A204.1 (cell line): ENCODE measurements around the gene NREP.

ENCODE experiments used
- FAIRE-seq: peaks from 2 replicates; lab custom pipeline; 2012; peaks lifted over from hg19 to GRCh38; lab: Jason Lieb, UNC

NREP gene

DNA sequence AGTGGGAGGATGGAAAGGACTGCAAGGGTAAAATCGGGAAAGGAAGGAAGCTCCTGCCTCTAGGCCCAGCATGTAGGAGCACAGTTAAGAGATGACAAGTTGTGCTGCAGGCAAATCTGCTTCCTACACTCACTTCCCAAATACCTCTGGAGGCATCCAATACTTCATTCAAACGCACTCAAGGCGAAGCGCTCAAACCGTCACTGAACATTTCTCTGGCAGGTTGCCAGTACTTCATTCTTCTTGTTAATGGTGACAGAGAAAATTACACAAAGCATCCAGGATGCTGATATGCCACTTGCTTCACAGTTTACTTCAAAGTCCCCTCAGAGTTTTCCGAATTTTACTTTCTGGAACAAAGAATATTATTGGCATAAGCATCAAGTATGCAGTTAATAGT, 59.8 kb downstream of the NREP start:
- no peak for FAIRE-seq

DNA sequence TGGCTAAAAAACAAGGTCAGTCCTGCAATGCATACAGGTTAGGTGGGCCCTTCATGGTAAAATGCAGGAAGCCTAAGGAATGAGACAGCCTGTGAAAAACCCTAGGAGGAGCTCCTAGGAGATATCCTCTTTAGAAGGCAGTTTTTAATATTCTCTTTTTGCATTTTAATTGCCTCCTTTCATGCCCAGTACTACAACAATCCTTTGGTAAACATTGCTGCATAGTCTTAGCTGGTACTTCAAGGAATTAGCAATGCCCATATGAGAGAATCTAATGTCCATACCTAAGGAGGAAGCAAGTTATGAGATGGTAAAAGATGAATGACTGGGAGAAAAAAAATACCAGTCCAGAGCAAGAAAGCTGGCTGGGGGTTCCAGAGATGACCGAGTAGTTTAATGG, 61.0 kb downstream of the NREP start:
- no peak for FAIRE-seq

DNA sequence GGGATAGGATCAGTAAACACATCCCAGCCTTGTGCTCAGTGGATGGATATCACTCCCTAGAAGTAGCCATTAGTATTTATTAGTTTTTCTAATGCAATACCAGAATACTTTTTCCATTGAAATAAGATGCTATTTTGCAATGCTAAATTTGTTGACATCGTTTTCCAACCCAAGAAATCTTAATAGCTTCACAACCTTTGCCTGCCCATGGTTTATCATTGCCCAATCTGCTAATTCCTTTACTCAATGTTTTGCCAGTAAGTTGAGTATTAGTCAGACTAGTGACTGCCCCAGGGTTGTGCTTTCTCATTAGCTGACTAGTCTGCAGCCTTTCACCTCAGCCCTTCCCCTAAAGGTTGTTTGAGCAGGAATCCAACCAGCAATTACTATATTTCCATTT, 62.9 kb downstream of the NREP start:
- no peak for FAIRE-seq

DNA sequence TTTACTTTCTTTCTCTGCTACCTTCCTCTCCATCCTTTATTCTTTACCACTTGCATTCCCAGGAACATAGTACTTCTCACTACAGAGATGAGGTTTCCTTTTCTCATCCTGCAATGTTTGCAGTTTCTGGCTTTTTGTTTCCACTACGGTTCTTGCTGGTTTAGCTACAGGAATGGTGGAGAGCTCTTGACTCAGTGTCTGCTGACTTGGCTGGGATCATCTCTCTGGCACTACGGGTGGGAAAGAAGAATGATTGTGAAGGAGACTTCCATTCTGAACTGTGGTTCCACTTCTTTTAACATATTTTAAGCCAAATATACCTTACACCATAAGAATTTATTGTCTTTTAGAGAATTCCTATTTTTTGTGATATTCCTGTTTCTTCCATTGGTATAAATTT, 65.1 kb downstream of the NREP start:
- no peak for FAIRE-seq

DNA sequence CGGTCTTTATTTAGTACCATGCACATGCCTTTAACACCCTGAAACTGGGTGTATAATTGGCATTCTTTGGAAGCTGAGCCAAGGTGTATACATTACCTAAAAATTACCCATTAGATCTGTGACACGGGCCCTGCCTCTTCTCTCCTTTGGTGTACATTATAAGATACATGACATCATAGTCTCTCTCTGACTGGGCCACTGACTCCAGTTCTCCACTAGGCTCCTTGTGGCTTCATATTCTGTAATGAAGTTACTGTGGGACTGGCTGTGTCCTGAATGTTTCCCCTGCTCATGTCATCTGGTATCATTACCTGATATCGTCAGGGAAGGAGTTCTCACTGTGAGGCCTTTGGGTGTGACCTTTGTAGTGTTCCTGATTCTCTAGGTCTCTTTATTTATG, 65.5 kb downstream of the NREP start:
- FAIRE-seq, result no peak

DNA sequence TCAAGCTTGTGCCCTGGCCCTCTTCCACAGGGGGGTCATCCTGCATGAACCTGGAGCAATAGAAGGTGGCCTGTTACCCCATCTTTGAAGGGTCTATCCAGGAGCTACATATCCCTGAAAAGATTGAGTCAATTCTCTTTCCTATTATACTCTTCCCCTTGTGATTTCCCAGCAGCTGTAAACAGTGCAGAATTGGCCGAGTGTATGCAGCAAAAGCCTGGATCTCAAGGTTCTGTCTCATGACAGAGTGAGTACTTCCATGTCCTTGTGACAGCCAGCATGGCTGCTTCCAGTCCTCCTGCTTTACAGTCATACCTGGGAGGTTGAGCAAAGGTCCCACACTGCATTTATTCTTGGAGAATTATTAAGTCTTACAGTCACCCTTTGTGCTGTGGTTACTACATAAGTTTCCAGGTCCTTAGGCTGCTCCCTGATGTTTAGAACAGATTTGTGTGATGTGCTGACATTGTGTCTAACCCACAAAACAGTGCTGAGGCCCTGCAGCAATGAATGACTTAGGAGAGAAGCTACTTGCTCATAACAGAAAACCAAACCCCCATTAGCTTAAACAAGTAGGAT, 67.5 kb downstream of the NREP start:
- no peak for FAIRE-seq

DNA sequence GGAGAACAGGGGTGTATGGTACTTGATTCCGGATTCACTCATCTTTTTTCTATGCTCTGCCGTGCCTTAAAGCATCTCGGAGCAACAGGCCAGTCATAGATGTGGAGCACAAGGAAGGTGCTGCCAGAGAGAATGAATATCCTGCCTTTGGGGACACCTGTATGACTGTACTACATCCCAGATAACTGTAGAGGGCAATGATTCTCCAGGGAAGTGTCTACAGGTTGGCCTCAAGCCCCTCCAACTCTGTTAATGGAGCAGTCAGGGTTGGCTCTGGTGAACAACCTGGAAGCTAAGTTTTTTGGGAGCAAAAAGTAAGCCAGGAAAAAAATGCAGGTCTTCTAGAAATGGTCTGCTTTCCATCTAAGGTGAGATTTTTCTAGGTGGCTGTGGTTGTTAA, 71.0 kb downstream of the NREP start:
- FAIRE-seq, result no peak

DNA sequence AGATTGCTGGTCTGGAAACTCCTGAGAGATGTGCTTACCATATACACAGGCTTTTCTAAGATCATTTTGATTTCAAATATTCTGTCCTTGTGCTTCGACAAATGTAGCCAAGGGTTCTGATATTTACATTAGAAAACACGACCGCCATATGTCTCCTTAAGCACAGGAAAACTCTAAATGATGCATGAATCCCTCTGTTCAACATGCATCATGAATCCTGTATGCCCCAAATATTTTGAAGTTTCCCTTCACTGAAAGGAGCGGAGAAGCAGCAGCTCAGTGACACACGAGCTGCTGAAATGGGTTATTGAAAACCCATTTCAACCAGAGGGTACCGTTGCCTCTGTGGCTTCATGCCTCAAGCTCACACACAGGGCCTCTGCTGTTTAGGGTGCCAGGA, 74.4 kb downstream of the NREP start:
- FAIRE-seq, result no peak

DNA sequence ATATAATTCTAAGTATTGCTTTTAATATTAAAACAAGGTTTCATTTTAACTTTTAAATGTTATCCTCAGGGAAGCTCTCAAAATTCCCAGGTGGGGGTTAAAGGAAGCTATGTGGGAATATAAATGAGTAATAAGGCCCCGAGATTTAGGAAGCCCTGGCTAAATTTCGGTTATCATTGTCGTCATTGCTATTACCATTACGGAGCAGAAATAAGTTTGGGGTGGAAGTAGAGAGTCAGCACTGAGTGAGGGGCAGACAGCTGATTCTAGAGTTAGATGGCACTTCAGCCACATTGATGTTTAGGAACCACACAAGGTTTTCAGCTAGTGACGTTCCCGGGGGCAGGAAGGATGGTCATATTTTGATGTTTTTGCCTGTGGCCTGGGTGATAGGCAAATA, 74.9 kb downstream of the NREP start:
- no peak for FAIRE-seq

DNA sequence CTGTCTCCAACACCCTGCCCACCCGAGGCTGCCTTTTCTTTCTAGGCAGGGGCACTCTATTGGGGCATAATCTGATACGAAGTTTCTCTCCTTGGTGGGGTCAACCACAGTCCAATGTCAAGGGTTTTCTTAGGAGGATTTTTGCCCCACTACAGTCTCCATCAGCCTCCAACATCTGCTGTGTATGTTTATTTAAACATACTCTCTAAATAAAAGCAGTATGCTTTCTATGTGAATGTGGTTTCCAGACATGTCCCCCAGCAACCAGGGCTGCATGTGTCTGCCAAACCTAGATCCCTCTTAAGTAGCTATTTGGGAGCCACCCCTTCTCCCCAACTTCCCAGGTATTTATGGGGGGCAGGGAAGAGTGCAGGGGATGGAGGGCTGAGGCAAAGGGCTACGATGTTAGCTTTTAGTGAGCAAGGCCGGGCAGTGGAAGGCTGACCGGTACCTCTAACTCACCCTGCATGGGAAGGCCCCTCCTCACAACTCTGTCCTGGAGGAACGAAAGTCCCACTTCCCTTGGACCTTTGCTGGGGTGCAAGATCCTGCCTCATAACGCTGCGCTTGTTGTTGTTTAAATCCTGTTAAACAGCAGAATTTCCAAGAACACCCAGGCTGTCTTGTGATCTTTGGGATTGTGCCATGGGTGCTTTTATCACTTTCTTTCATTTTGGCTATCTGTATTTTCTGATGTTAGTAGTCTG, 75.4 kb downstream of the NREP start:
- no peak for FAIRE-seq

DNA sequence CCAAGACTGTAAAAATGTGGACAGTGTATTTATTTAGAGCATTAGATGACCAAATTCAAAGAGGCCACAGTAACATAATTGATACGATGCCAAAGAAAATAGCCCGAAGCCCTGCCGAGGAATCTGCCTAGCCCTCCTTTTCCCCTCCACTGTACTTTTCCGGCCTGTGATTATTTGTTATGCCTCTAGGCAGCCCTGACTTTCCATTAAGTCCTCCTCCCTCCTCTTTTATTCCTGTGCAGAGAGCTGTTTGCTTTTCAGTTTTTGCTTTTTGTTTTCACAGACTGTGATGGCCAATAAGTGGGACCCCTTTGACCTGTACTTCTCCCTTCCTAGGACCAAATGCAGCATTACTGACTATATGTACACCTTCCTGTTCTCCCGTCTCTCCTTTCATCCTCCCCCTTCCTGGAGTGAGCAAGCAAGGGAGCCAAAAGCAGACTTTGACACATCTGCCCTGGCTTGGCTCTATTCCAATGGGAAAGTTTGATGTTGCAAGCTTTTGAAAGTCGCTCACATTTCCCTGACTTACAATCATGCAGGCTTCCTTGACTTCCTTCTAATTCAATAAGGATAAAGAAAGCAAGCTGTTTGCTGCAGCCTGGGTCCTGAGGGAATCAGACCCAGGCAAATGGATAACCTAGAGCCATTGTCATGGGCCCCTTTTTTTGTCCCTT, 76.1 kb downstream of the NREP start:
- FAIRE-seq, result no peak

DNA sequence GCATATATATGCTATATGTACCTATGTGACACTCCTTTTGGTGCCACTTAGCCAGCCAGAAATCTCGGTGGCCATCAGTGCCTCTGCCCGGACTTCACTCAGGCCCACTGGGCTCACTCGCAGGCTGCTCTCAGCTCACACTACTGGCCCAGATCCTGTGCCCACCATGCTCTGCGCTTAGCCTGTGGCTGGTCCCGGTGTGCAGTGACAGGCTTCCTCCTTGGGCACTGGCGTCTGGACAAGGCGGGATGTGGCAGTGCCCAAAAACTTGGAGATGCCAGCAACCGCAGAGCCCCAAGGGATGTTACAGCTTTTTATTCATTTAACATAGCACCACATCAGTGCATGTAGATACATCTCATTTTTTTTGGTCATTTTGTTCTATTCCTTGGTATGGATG, 77.4 kb downstream of the NREP start:
- FAIRE-seq, result no peak
